ENCODE measurements around the gene SRGAP1. TPM values are rescaled to one million over a fixed set of nuclear protein-coding genes. Genes with fewer than 3 reads are reported as not detected.
"Not testable (repeated sequence)": the region's sequence is repeated elsewhere in the genome, so short reads cannot be mapped to it uniquely, and the experiment has no call there.

Gene SRGAP1
- total RNA-seq, 1 donor from 2014 or later = 40.8 TPM

GRCh38 chr12:64177001-64177400 is 332.5 kb downstream of the SRGAP1 start:
- DNase-seq (ENCODE audit: low spot score in 2 of 2) (no peak), FAIRE-seq (no peak)

GRCh38 chr12:64178122-64178521 is 333.6 kb downstream of the SRGAP1 start:
- DNase-seq (ENCODE audit: low spot score in 2 of 2) (no peak), FAIRE-seq (no peak)

- DNase-seq (ENCODE audit: low spot score in 2 of 2) = no peak
Measured at GRCh38 chr12:64180951-64181350, 336.5 kb downstream of the SRGAP1 start.

DNA sequence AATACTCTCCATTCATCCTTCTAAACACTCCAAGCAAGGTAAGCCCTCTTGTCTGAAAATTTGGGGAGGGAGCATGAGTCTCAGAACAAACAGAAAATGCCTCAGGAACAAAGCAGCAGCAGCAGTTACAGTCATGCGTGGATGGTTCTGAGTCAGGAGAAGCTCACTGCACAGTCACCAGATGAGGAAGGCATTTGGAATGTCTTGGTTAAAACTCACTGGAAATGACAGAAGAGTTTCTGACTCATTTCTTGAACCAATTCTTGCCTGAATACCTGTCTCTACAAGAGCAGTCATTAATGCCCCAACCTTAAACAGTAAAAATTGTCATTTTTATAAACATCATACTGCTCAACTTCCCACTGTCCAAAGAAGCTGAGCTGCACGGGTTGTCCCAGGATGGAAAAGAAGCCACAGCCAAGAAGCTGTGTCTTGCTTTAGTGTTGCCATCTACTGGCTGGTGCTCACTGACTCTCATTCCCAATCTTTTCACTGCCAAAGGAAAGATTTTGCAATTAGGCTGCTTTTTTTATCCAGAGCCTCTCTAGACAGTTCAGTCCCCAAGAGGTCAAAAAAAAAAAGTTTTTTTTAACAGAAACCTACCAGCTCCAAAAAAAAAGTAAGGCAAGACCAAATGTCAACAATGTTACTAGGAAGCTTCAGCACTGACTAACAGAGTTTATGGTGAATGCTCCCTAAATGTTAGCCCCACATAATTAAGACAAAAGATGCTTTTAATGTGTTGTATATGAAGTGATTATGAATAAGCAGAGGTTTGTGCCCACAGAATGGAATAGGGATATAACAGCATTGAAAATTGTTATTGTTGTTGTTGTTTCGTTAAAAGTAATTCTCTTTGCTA is 337.2 kb downstream of the SRGAP1 start:
- peak; percentile 23 for FAIRE-seq
- peak; percentile 42 to 52 for DNase-seq (ENCODE audit: low spot score in 2 of 2)

More at GRCh38 chr12:64180951-64181350, 336.5 kb downstream of the SRGAP1 start:
- FAIRE-seq = no peak

DNA sequence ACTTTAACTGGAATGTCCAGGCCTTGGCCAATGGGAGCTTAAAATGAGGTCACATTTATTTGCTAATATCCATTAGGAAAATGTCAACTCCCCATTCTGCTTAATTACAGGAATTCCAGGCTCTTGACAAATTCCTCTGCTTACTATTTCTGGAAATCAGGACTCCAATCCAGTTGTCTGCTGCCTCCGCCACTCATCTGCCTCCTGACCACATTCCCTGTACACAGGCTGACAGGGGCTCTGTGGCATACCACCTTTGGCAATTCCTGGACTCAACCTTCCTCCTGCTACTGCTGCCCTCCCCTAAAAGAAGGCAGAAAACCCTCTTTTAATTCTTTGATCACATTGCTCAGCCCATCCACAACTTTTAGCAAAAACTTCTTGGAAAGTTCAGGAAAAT is 339.7 kb downstream of the SRGAP1 start:
- DNase-seq (ENCODE audit: low spot score in 2 of 2) (no peak), FAIRE-seq (no peak)

- FAIRE-seq (no peak), DNase-seq (ENCODE audit: low spot score in 2 of 2) (no peak)
Measured at GRCh38 chr12:64186789-64187188, 342.3 kb downstream of the SRGAP1 start.

GRCh38 chr12:64187370-64187769 is 342.9 kb downstream of the SRGAP1 start:
- FAIRE-seq (no peak), DNase-seq (ENCODE audit: low spot score in 2 of 2) (no peak)

DNA sequence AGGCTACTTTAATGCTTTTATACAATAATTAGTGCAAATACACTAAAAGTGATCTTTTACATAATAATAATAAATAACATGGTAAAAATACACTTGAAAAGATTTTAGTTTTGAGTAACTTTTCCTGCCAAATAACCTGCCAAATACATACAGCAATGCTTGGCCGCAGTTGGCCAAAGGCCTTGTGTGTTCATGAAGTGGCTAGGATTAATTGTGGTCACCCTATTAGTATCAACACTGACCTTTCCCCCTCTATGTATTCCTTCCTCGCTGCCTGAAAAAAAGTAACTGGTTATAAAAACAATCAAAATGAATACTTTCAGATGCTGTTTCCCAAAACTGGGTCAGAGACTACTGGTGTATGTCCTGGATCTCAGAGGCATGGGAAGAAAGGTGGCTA is 343.3 kb downstream of the SRGAP1 start:
- DNase-seq (ENCODE audit: low spot score in 2 of 2) (no peak), FAIRE-seq (no peak)

- DNase-seq (ENCODE audit: low spot score in 2 of 2) = no peak
- no peak for FAIRE-seq
Measured at GRCh38 chr12:64189530-64189929, 345.0 kb downstream of the SRGAP1 start.

DNA sequence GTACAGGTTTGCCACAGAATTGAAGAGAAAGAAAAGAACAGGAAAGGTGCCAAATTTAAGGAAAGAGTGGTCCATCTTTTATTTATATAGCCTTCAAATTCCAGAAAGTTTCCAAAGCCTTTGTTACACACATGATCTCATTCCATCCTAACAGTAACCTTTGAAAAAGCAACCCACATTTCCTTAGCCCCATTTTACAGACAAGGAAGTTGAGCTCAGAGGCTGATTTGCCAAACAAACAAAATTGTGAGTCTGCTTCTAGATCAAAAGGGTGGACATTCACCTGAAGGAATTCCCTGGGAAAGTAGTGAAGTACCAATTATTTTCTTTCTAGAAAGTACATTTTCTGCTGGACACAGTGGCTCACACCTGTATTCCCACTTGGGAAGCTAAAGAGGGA is 345.6 kb downstream of the SRGAP1 start:
- DNase-seq (ENCODE audit: low spot score in 2 of 2) (no peak), FAIRE-seq (no peak)

- FAIRE-seq = no peak
Measured at GRCh38 chr12:64192644-64193444, 348.3 kb downstream of the SRGAP1 start.

GRCh38 chr12:64193931-64194330 is 349.4 kb downstream of the SRGAP1 start:
- no peak for FAIRE-seq
- DNase-seq (ENCODE audit: low spot score in 2 of 2) = no peak

More at GRCh38 chr12:64192644-64193444, 348.3 kb downstream of the SRGAP1 start:
- no peak for DNase-seq (ENCODE audit: low spot score in 2 of 2)

DNA sequence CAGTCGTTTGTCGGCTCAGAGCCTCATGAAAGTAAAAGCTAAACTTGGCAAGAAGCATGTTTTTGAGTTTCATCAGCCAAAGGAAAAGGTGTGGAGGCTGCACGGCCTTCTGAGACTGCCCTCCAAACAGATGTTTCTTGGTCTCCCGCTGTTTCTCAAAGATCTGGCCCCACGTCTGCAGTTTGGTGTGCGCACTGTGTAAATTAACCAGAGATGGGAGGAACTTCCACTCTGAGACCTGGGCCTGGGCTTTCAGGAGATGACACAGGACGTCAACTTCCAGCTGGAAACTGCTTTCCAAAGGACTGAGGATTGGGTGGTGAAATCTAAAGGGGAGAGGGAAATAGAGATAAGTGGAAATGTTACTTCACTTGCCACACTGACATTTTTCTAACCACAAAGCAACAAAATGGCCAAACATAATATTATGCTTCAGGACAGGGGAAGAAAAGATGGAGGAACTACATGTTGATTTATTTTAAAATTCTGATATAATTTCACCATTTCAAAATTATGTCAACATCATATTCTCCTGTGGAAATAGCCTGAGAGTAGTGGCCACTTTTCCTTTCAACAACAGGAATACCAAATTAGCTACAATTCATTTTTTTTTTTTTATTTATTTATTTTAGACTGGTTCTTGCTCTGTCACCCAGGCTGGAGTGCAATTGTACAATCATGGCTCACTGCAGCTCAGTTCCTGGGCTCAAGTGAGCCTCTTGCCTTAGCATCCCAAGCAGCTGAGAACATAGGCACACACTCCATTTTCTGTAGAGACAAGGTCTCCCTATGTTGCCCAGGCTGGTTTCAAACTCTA is 350.0 kb downstream of the SRGAP1 start:
- FAIRE-seq = no peak
- no peak for DNase-seq (ENCODE audit: low spot score in 2 of 2)

DNA sequence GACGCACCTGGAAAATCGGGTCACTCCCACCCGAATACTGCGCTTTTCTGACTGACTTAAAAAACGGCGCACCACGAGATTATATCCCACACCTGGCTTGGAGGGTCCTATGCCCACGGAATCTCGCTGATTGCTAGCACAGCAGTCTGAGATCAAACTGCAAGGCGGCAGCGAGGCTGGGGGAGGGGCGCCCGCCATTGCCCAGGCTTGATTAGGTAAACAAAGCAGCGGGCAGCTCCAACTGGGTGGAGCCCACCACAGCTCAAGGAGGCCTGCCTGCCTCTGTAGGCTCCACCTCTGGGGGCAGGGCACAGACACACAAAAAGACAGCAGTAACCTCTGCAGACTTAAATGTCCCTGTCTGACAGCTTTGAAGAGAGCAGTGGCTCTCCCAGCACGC is 351.3 kb downstream of the SRGAP1 start:
- FAIRE-seq; DNase-seq (ENCODE audit: low spot score in 2 of 2): not testable (repeated sequence)

DNA sequence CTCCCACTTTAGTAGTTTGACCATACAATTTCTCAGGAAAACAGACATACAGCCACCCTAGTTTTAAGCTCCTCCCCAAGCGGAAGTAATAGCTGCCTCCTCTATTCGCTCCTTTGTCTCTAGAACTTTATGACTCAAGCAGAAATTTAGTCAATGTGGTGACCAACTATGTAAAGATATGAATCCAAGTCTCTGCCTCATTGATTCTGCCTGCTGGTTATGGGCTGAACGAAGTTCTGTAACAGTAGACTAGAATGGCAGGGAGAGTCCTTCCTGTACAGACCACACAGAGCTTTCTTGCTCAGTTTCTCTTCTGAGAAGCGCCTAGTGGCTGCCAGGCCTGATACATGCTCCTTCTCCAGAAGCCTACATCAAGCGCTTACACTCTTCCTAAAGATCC is 358.5 kb downstream of the SRGAP1 start:
- FAIRE-seq = no peak

DNA sequence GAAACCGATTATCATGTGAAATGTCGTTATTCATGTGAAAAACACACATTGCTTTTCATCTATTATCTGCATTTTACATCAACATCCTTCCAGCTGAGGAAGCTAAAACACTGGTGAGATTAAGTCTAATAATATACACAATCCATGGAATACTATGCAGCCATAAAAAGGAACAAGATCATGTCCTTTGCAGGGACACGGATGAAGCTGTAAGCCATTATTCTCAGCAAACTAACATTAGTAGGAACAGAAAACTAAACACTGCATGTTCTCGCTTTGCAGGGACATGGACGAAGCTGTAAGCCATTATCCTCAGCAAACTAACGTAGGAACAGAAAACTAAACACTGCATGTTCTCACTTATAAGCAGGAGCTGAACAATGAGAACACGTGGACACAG is 359.3 kb downstream of the SRGAP1 start:
- DNase-seq (ENCODE audit: low spot score in 2 of 2) = no peak
- no peak for FAIRE-seq

More for the DNA sequence above, 358.5 kb downstream of the SRGAP1 start:
- no peak for DNase-seq (ENCODE audit: low spot score in 2 of 2)

DNA sequence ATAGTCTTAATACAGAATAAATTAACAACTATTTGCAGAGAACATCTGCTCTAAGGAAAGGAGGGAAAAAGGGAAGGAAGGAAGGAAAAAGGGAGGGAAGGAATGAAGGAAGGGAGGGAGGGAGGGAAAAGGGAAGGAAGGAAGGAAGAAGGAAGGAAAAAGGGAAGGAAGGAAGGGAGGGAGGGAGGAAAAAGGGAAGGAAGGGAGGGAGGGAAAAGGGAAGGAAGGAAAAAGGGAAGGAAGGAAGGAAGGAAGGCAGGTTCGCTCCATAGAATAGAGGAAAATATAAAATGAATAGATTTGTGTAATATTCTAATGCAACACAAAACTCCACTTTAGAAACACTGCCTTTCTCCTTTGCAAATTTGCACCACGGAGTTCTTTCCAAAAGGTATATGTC is 361.0 kb downstream of the SRGAP1 start:
- no peak for FAIRE-seq

DNA sequence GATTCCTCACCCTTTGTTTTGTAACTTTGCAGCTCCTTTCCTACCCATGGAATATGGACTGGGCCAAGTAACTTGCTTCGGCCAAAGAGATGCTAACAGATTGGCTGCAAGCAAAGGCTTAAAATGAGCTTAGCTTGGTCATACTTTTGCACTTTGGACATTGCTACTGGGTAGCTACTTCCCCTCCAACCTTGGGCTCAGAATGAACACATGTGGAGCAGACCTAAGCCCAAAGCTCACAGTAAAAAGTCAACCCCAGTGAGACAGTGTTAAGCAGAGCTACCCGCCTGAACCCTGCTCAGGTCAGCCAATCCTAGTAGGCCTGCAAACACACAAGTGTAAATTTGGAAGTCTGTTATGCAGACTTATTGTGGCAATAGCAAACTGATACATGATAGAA is 363.0 kb downstream of the SRGAP1 start:
- no peak for DNase-seq (ENCODE audit: low spot score in 2 of 2)

More for the DNA sequence above, 361.0 kb downstream of the SRGAP1 start:
- no peak for DNase-seq (ENCODE audit: low spot score in 2 of 2)

More for the DNA sequence above, 363.0 kb downstream of the SRGAP1 start:
- FAIRE-seq = no peak
